PFSK-1 (cell line): ENCODE data around the gene CARS2.

Experiments
- FOXP2 ChIP-seq: optimal IDR thresholded peaks from 2 replicates; pipeline ENCODE3; 2011; ENCODE audit warnings: borderline replicate concordance, control low read depth, inconsistent platforms; ENCODE audit not compliant: insufficient read depth; ENCODE audit errors: extremely low read length, extremely low read depth
- POLR2AphosphoS5 ChIP-seq: IDR thresholded peaks from 2 replicates; pipeline ENCODE4 v1.6.1; 2012; ENCODE audit warnings: low read depth, mild to moderate bottlenecking, control low read depth, low read length, moderate library complexity
- REST ChIP-seq, 2 experiments: IDR thresholded peaks; 2 replicates each; pipeline versions ENCODE4 v1.6.1 to v1.8.0; 2011 to 2012; ENCODE audit warnings: low read depth in 2 of 2, low read length in 2 of 2, control low read depth in 1 of 2, inconsistent platforms in 1 of 2, mild to moderate bottlenecking in 1 of 2, moderate library complexity in 1 of 2; ENCODE audit not compliant: insufficient read depth in 1 of 2
- SIN3A ChIP-seq: IDR thresholded peaks from 2 replicates; pipeline ENCODE4 v1.6.1; 2012; ENCODE audit warnings: mild to moderate bottlenecking, low read length, moderate library complexity, borderline replicate concordance; ENCODE audit not compliant: insufficient read depth
- TAF1 ChIP-seq: IDR thresholded peaks from 2 replicates; pipeline ENCODE4 v1.6.1; 2012; ENCODE audit warnings: low read length, control low read depth, borderline replicate concordance; ENCODE audit not compliant: insufficient read depth

Gene CARS2

GRCh38 chr13:110689041-110689440 is 16.9 kb downstream of the CARS2 start:
- TF ChIP-seq FOXP2 (no peak), SIN3A (no peak), REST (IDR thresholded peaks at IDR 0.05; ENCODE audit: insufficient read depth in 1 of 2, low read depth in 2 of 2, low read length in 2 of 2) (no peak), TAF1 (no peak), POLR2AphosphoS5 (no peak)

- TF ChIP-seq FOXP2 (no peak), SIN3A (no peak), TAF1 (no peak), REST (IDR thresholded peaks at IDR 0.05; ENCODE audit: insufficient read depth in 1 of 2, low read depth in 2 of 2, low read length in 2 of 2) (no peak), POLR2AphosphoS5 (no peak)
Measured at GRCh38 chr13:110687736-110688135, 18.2 kb downstream of the CARS2 start.

- no peak for TF ChIP-seq TAF1
- TF ChIP-seq REST (IDR thresholded peaks at IDR 0.05; ENCODE audit: insufficient read depth in 1 of 2, low read depth in 2 of 2, low read length in 2 of 2), result no peak
- no peak for TF ChIP-seq SIN3A
- no peak for TF ChIP-seq FOXP2
- TF ChIP-seq POLR2AphosphoS5, result no peak
Measured at GRCh38 chr13:110685305-110686020, 20.5 kb downstream of the CARS2 start.

- TF ChIP-seq REST (IDR thresholded peaks at IDR 0.05; ENCODE audit: insufficient read depth in 1 of 2, low read depth in 2 of 2, low read length in 2 of 2) (no peak), TAF1 (no peak), FOXP2 (no peak), POLR2AphosphoS5 (no peak), SIN3A (no peak)
Measured at GRCh38 chr13:110684388-110685056, 21.4 kb downstream of the CARS2 start.
